ENCODE results near the gene PRR15L. TPM values are rescaled to one million over a fixed set of nuclear protein-coding genes. Genes with fewer than 3 reads are reported as not detected.
A peak's percentile ranks its signal among the peaks of the same experiment; 100 is the strongest.

Gene PRR15L
- total and polyA plus RNA-seq, 2 experiments from 2014 or later, result 0.57 TPM; not detected in 1

DNA sequence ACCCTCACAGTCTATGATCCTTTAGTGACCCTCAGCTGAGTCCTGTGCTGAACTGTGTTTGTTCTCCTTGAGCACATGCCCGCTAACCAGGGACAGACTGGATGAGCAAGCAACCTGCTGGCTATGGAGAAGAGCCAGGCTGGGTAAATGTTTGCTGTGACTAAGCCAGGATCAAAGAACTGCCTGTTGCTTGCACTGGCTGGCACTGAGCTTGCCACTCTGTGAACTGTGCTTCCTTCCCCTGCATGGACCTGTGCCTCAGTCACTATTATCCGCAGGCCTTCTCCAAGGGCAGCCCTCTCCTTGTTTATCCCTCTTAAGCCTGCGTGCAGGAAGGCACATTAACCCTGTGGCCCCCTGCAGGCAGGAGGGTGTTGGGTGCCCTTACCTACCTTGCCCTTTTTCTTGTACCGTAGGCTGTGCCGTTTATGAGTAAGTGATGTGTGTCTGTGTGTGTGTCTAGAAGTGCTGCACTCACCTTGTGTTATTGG, 8.9 kb downstream of the PRR15L start (continued):
- TF ChIP-seq, protein P1, sequence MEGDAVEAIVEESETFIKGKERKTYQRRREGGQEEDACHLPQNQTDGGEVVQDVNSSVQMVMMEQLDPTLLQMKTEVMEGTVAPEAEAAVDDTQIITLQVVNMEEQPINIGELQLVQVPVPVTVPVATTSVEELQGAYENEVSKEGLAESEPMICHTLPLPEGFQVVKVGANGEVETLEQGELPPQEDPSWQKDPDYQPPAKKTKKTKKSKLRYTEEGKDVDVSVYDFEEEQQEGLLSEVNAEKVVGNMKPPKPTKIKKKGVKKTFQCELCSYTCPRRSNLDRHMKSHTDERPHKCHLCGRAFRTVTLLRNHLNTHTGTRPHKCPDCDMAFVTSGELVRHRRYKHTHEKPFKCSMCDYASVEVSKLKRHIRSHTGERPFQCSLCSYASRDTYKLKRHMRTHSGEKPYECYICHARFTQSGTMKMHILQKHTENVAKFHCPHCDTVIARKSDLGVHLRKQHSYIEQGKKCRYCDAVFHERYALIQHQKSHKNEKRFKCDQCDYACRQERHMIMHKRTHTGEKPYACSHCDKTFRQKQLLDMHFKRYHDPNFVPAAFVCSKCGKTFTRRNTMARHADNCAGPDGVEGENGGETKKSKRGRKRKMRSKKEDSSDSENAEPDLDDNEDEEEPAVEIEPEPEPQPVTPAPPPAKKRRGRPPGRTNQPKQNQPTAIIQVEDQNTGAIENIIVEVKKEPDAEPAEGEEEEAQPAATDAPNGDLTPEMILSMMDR (conservative IDR thresholded peaks at IDR 0.05; ENCODE audit: low read depth in 2 of 2), result no peak
- TF ChIP-seq EZH2 (IDR thresholded peaks at IDR 0.05; ENCODE audit: low read depth, unreplicated experiment) (no peak), EZH2phosphoT487 (IDR thresholded peaks at IDR 0.05; ENCODE audit: unreplicated experiment) (no peak), ZNF331 (CRISPR knock-in tag; IDR thresholded peaks at IDR 0.05; ENCODE audit: low read depth) (no peak), JUNB (IDR thresholded peaks at IDR 0.05; ENCODE audit: unreplicated experiment) (no peak), CREB1 (CRISPR knock-in tag; IDR thresholded peaks at IDR 0.05; ENCODE audit: low read depth) (no peak), POLR2AphosphoS5 (IDR thresholded peaks at IDR 0.05; ENCODE audit: low read depth) (no peak)
- TF ChIP-seq, protein P2, sequence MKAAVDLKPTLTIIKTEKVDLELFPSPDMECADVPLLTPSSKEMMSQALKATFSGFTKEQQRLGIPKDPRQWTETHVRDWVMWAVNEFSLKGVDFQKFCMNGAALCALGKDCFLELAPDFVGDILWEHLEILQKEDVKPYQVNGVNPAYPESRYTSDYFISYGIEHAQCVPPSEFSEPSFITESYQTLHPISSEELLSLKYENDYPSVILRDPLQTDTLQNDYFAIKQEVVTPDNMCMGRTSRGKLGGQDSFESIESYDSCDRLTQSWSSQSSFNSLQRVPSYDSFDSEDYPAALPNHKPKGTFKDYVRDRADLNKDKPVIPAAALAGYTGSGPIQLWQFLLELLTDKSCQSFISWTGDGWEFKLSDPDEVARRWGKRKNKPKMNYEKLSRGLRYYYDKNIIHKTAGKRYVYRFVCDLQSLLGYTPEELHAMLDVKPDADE (IDR thresholded peaks at IDR 0.05), result no peak

DNA sequence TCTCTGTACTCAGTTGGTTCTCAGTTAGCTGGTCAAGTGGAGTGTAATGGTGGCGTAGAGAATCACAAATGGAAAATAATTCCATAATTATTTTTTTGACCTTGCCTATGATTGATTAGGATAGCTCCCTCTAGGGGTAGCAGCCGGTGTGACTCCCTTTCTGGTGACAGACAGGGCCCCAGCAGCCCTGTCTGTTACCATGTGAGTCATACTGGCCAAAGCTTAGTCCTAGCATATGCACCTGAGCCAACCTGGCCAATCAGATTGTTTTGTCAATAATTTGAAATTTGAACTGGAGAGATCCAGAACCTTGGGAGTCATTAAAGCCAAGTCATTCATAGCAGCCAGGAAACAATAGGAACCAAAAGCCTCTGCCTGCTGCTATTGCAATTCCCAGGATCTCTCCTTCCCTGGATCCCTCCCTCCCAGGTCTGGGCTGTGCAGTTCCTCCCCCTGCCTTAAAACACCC, 10.7 kb downstream of the PRR15L start:
- Histone ChIP-seq H2AFZ (no peak overlapping the region), H3K79me2 (replicated peaks; ENCODE audit: insufficient read depth) (no peaks in the 10 kb centered on the region), H3K27ac (ENCODE audit: low read depth) (no peak overlapping the region; the same call in 1 of the 2 replicates), H3K27me3 (ENCODE audit: insufficient read depth) (0 out of 2 replicates have a peak, but pooled peaks cover 4% of the 10 kb centered on the region), H3K4me1 (ENCODE audit: insufficient read depth) (peaks cover 13% of the 10 kb centered on the region; the same call in 1 of the 2 replicates), H3F3A (replicated peaks; ENCODE audit: low read depth) (peaks cover 2% of the 10 kb centered on the region; the same call in 1 of the 2 replicates), H3K9me2 (ENCODE audit: insufficient read depth) (no peaks in the 10 kb centered on the region), H3K4me2 (no peak overlapping the region), H3K4me3 (no peak overlapping the region), H3K36me3 (ENCODE audit: insufficient read depth) (no peaks in the 10 kb centered on the region), H4K20me1 (replicated peaks; ENCODE audit: insufficient read depth) (no peaks in the 10 kb centered on the region)
- Mint-ChIP-seq H3K36me3 (ENCODE audit: low read depth) (peaks cover 5% of the 10 kb centered on the region; the same call in 1 of the 3 replicates), H3K4me1 (peaks cover 19% of the 10 kb centered on the region), H3K9me3 (no peaks in the 10 kb centered on the region), H3K27me3 (ENCODE audit: insufficient read depth, low read depth, poor library complexity) (peaks cover 18% of the 10 kb centered on the region), H3K27ac (peak overlapping the region; percentile 90), H3K4me3 (no peak overlapping the region)
- TF ChIP-seq NANOG (IDR thresholded peaks at IDR 0.05; ENCODE audit: borderline replicate concordance) (no peak), JUNB (IDR thresholded peaks at IDR 0.05; ENCODE audit: unreplicated experiment) (no peak), CREB1 (CRISPR knock-in tag; IDR thresholded peaks at IDR 0.05; ENCODE audit: low read depth) (0 out of 2 replicates have a peak, but pooled peaks have one; percentile 25), EZH2 (IDR thresholded peaks at IDR 0.05; ENCODE audit: low read depth, unreplicated experiment) (no peak)
- TF ChIP-seq, protein P2 (IDR thresholded peaks at IDR 0.05), result no peak
- TF ChIP-seq, protein P3, sequence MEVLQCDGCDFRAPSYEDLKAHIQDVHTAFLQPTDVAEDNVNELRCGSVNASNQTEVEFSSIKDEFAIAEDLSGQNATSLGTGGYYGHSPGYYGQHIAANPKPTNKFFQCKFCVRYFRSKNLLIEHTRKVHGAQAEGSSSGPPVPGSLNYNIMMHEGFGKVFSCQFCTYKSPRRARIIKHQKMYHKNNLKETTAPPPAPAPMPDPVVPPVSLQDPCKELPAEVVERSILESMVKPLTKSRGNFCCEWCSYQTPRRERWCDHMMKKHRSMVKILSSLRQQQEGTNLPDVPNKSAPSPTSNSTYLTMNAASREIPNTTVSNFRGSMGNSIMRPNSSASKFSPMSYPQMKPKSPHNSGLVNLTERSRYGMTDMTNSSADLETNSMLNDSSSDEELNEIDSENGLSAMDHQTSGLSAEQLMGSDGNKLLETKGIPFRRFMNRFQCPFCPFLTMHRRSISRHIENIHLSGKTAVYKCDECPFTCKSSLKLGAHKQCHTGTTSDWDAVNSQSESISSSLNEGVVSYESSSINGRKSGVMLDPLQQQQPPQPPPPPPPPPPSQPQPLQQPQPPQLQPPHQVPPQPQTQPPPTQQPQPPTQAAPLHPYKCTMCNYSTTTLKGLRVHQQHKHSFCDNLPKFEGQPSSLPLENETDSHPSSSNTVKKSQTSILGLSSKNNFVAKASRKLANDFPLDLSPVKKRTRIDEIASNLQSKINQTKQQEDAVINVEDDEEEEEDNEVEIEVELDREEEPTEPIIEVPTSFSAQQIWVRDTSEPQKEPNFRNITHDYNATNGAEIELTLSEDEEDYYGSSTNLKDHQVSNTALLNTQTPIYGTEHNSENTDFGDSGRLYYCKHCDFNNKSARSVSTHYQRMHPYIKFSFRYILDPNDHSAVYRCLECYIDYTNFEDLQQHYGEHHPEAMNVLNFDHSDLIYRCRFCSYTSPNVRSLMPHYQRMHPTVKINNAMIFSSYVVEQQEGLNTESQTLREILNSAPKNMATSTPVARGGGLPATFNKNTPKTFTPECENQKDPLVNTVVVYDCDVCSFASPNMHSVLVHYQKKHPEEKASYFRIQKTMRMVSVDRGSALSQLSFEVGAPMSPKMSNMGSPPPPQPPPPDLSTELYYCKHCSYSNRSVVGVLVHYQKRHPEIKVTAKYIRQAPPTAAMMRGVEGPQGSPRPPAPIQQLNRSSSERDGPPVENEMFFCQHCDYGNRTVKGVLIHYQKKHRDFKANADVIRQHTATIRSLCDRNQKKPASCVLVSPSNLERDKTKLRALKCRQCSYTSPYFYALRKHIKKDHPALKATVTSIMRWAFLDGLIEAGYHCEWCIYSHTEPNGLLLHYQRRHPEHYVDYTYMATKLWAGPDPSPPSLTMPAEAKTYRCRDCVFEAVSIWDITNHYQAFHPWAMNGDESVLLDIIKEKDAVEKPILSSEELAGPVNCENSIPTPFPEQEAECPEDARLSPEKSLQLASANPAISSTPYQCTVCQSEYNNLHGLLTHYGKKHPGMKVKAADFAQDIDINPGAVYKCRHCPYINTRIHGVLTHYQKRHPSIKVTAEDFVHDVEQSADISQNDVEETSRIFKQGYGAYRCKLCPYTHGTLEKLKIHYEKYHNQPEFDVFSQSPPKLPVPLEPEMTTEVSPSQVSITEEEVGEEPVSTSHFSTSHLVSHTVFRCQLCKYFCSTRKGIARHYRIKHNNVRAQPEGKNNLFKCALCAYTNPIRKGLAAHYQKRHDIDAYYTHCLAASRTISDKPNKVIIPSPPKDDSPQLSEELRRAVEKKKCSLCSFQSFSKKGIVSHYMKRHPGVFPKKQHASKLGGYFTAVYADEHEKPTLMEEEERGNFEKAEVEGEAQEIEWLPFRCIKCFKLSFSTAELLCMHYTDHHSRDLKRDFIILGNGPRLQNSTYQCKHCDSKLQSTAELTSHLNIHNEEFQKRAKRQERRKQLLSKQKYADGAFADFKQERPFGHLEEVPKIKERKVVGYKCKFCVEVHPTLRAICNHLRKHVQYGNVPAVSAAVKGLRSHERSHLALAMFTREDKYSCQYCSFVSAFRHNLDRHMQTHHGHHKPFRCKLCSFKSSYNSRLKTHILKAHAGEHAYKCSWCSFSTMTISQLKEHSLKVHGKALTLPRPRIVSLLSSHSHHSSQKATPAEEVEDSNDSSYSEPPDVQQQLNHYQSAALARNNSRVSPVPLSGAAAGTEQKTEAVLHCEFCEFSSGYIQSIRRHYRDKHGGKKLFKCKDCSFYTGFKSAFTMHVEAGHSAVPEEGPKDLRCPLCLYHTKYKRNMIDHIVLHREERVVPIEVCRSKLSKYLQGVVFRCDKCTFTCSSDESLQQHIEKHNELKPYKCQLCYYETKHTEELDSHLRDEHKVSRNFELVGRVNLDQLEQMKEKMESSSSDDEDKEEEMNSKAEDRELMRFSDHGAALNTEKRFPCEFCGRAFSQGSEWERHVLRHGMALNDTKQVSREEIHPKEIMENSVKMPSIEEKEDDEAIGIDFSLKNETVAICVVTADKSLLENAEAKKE (CRISPR knock-in tag; IDR thresholded peaks at IDR 0.05), result no peak
- TF ChIP-seq, protein P1 (conservative IDR thresholded peaks at IDR 0.05; ENCODE audit: low read depth in 2 of 2), result peak; percentile 75 to 96
- ATAC-seq, result peak; percentile 76
- peak; percentile 88 for DNase-seq (ENCODE audit: low spot score)
